SK-N-SH (cell line): ENCODE measurements around the gene ALKBH8. TPM values are rescaled to one million over a fixed set of nuclear protein-coding genes. Genes with fewer than 3 reads are reported as not detected.

Experiments used
- CTCF ChIA-PET: fragments of 300-600, 350-600 bp; formaldehyde crosslinking; extraction: SDS; loops from one replicate; lab custom pipeline; 2021; lab: Yijun Ruan, JAX
- POLR2A ChIA-PET: fragments of 350-600 bp; sonication (Branson Sonifier 250); formaldehyde crosslinking; extraction: SDS; loops from one replicate; lab custom pipeline; 2020; ENCODE audit warnings: antibody characterized with exemption, inconsistent platforms; lab: Yijun Ruan, JAX
- DNase-seq: peaks from one replicate; pipeline ENCODE4 v3.0.0; 2012
- H2AFZ ChIP-seq: fragments of 200-600 bp; sonication (generic); 2 replicates; pipeline ENCODE4 v1.8.1; 2016; ENCODE audit warnings: antibody characterized with exemption, mild to moderate bottlenecking, low read depth
- H3F3A ChIP-seq: fragments of 200-600 bp; sonication (generic); replicated peaks from 2 replicates; pipeline ENCODE3; 2016; ENCODE audit warnings: antibody characterized with exemption, mild to moderate bottlenecking; ENCODE audit not compliant: insufficient read depth
- H3K27ac ChIP-seq, 2 experiments: fragments of 200-500 bp in 1 of 2; fragments of 200-600 bp in 1 of 2; sonication (Bioruptor generic) in 1 of 2; sonication (generic), shearing (Covaris generic) in 1 of 2; 2 replicates each; pipeline versions ENCODE4 v1.5.1 to v1.6.1; 2014 to 2016; ENCODE audit warnings: low read depth in 2 of 2, inconsistent platforms in 1 of 2, low read length in 1 of 2, mild to moderate bottlenecking in 1 of 2, mixed read lengths in 1 of 2
- H3K27me3 ChIP-seq: fragments of 200-600 bp; sonication (generic), shearing (Covaris generic); 2 replicates; pipeline ENCODE4 v1.6.1; 2016; ENCODE audit warnings: mixed run types; ENCODE audit not compliant: insufficient read depth
- H3K36me3 ChIP-seq, 2 experiments: fragments of 200-500 bp in 1 of 2; fragments of 200-600 bp in 1 of 2; sonication (Bioruptor generic) in 1 of 2; sonication (generic) in 1 of 2; replicated peaks in 1 of 2; 2 replicates each; pipeline versions ENCODE3 to v1.5.1; 2014 to 2016; ENCODE audit warnings: low read length in 1 of 2, mild to moderate bottlenecking in 1 of 2; ENCODE audit not compliant: insufficient read depth in 2 of 2, control insufficient read depth in 1 of 2
- H3K4me1 ChIP-seq, 2 experiments: fragments of 200-500 bp in 1 of 2; fragments of 200-600 bp in 1 of 2; sonication (Bioruptor generic) in 1 of 2; sonication (generic), shearing (Covaris generic) in 1 of 2; 2 replicates each; pipeline versions ENCODE4 v1.5.1 to v1.6.1; 2014 to 2016; ENCODE audit warnings: low read depth in 1 of 2, low read length in 1 of 2, mixed run types in 1 of 2; ENCODE audit not compliant: insufficient read depth in 2 of 2, control insufficient read depth in 1 of 2
- H3K4me2 ChIP-seq: fragments of 200-600 bp; sonication (generic), shearing (Covaris generic); 2 replicates; pipeline ENCODE4 v1.6.1; 2017; ENCODE audit warnings: mixed run types
- H3K4me3 ChIP-seq, 2 experiments: fragments of 200-500 bp in 1 of 2; fragments of 200-600 bp in 1 of 2; sonication (Bioruptor generic) in 1 of 2; sonication (generic), shearing (Covaris generic) in 1 of 2; 2 replicates each; pipeline versions ENCODE4 v1.5.1 to v1.8.1; 2014 to 2016; ENCODE audit warnings: low read depth in 2 of 2, inconsistent platforms in 1 of 2, low read length in 1 of 2, mild to moderate bottlenecking in 1 of 2, mixed read lengths in 1 of 2, moderate library complexity in 1 of 2
- H3K79me2 ChIP-seq: fragments of 200-600 bp; sonication (generic); 2 replicates; pipeline ENCODE4 v1.8.1; 2017; ENCODE audit warnings: mild to moderate bottlenecking; ENCODE audit not compliant: insufficient read depth
- H3K9ac ChIP-seq: fragments of 200-600 bp; sonication (generic); 2 replicates; pipeline ENCODE4 v1.6.1; 2017; ENCODE audit warnings: mixed run types
- H3K9me2 ChIP-seq: fragments of 200-600 bp; sonication (generic); 2 replicates; pipeline ENCODE4 v1.6.1; 2017; ENCODE audit warnings: mixed run types
- H3K9me3 ChIP-seq: fragments of 200-600 bp; sonication (generic); 2 replicates; pipeline ENCODE4 v1.6.1; 2017; ENCODE audit warnings: mixed run types, mild to moderate bottlenecking, moderate library complexity
- H4K20me1 ChIP-seq: fragments of 200-600 bp; sonication (generic); 2 replicates; pipeline ENCODE4 v1.6.1; 2017; ENCODE audit warnings: mild to moderate bottlenecking, mixed run types; ENCODE audit not compliant: insufficient read depth
- ELF1 ChIP-seq: IDR thresholded peaks from 2 replicates; pipeline ENCODE4 v1.4.0; 2012
- EP300 ChIP-seq, 2 experiments: IDR thresholded peaks; 2 replicates each; pipeline versions ENCODE4 v1.4.0 to v1.6.1; 2012; ENCODE audit warnings: borderline replicate concordance in 1 of 2, low read depth in 1 of 2, low read length in 1 of 2
- FOXJ3 ChIP-seq: sonication (generic); formaldehyde crosslinking; IDR thresholded peaks from 2 replicates; pipeline ENCODE4 v1.5.1; 2020; ENCODE audit warnings: mild to moderate bottlenecking, missing genetic modification reagents
- GABPA ChIP-seq: IDR thresholded peaks from 2 replicates; pipeline ENCODE4 v1.4.0; 2012; ENCODE audit warnings: low read depth, mild to moderate bottlenecking
- GATA2 ChIP-seq: sonication (generic); formaldehyde crosslinking; IDR thresholded peaks from 2 replicates; pipeline ENCODE4 v1.5.0; 2020; ENCODE audit warnings: mild to moderate bottlenecking, missing genetic modification reagents
- JUND ChIP-seq: IDR thresholded peaks from 2 replicates; pipeline ENCODE4 v1.4.0; 2012
- MEF2A ChIP-seq: IDR thresholded peaks from 2 replicates; pipeline ENCODE4 v1.4.0; 2012; ENCODE audit warnings: low read depth, borderline replicate concordance
- MXI1 ChIP-seq: IDR thresholded peaks from 2 replicates; pipeline ENCODE4 v1.6.1; 2012; ENCODE audit warnings: mild to moderate bottlenecking, low read depth, low read length, improper control_type of control experiment
- NRF1 ChIP-seq: IDR thresholded peaks from 2 replicates; pipeline ENCODE4 v1.6.1; 2012; ENCODE audit warnings: low read depth, mild to moderate bottlenecking, low read length
- RCOR1 ChIP-seq: fragments of 150-350 bp; IDR thresholded peaks from 2 replicates; pipeline ENCODE4 v1.6.1; 2017; ENCODE audit warnings: antibody characterized with exemption, low read length
- RXRA ChIP-seq: IDR thresholded peaks from 2 replicates; pipeline ENCODE4 v1.4.0; 2012; ENCODE audit warnings: low read depth, mild to moderate bottlenecking, borderline replicate concordance
- SIN3A ChIP-seq: IDR thresholded peaks from 2 replicates; pipeline ENCODE4 v1.6.1; 2012; ENCODE audit warnings: low read depth, mild to moderate bottlenecking, low read length, moderate library complexity, borderline replicate concordance
- WGBS: methylation state at CpG from one replicate; pipeline ENCODE4 v1.1.6; 2017; ENCODE audit warnings: low lambda C conversion rate; 5-methylcytosine and 5-hydroxymethylcytosine counted together
- polyA plus RNA-seq, 3 experiments: library from polyadenylated mRNA; depleted of rRNA; stranded (reverse); fragments of >200 nt; gene quantifications; 2 replicates each; pipeline ENCODE4 v1.2.3, GENCODE V29; 2012
- TF ChIP-seq, protein P1 (sequence below): fragments of 150-350 bp; IDR thresholded peaks from 2 replicates; pipeline ENCODE4 v1.6.1; 2017; ENCODE audit warnings: antibody characterized with exemption, low read length, low read depth, borderline replicate concordance
- TF ChIP-seq, protein P2 (sequence below): IDR thresholded peaks from 2 replicates; pipeline ENCODE4 v1.4.0; 2012; ENCODE audit warnings: low read depth, borderline replicate concordance

ALKBH8 gene
- polyA plus RNA-seq, 1 of the 3 experiments (the other 2 are of a cell fraction): 2.4 TPM

GRCh38 chr11:107561688-107562087 is 3.8 kb downstream of the ALKBH8 start:
- Histone ChIP-seq H3K27ac (peak overlapping the region in 1 of 2 experiments; percentile 83; a peak in 2 of 4 replicates), H3K9ac (no peak overlapping the region), H3K79me2 (peaks cover 31% of the 10 kb centered on the region; the same call in 1 of the 2 replicates), H3K27me3 (no peaks in the 10 kb centered on the region), H3K4me2 (no peak overlapping the region), H3K4me3 (no peak overlapping the region), H4K20me1 (no peaks in the 10 kb centered on the region), H2AFZ (no peak overlapping the region), H3F3A (peaks cover 35% of the 10 kb centered on the region), H3K4me1 (peaks cover 17 to 35% of the 10 kb centered on the region in 2 experiments), H3K9me2 (no peaks in the 10 kb centered on the region)
- no peak for DNase-seq
- ChIA-PET CTCF (interaction anchor here (0.9 to 8.6 kb wide), 3 partner anchors 9 to 128 kb away, joined by 5 to 110 read pairs (median 60); no protein-coding TSS in a partner anchor), POLR2A (no interaction called here)
- no peak for TF ChIP-seq RCOR1
- TF ChIP-seq, protein P1, sequence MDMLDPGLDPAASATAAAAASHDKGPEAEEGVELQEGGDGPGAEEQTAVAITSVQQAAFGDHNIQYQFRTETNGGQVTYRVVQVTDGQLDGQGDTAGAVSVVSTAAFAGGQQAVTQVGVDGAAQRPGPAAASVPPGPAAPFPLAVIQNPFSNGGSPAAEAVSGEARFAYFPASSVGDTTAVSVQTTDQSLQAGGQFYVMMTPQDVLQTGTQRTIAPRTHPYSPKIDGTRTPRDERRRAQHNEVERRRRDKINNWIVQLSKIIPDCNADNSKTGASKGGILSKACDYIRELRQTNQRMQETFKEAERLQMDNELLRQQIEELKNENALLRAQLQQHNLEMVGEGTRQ: no peak
- TF ChIP-seq JUND: no peak
- TF ChIP-seq, all 33 proteins: peak for 0
- no peaks in the 10 kb centered on the region for H3K9me3 ChIP-seq
- peaks cover 15 to 17% of the 10 kb centered on the region in 2 experiments for H3K36me3 ChIP-seq

DNA sequence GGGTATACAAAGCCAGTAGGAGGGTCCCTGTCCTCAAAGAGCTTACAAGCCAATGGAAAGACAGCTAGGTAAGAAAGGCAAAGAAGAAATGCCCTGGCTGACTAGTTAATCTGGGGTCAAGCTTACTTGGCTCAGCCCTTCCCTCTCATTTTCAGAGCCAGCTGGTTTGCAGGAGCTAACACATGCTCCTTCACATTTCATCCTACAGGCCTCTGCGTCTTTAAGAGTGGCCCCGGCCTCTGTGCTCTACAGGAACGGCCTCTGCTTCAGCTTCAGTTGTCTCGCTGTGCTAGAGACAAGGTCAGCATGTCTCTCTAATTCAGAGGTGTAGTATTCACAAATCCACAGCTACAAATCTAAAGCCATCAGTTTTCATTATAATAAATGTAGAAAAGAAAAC is 15.2 kb downstream of the ALKBH8 start:
- H3K27ac ChIP-seq: no peak overlapping the region
- H3K27me3 ChIP-seq: no peaks in the 10 kb centered on the region
- CTCF ChIA-PET: interaction anchor here (0.8 to 9.1 kb wide), 7 partner anchors 12 to 221 kb away, joined by 3 to 110 read pairs (median 11); partner anchors contain the start of gene ALKBH8
- no peak overlapping the region for H2AFZ ChIP-seq
- no peak overlapping the region for H3K4me2 ChIP-seq
- H4K20me1 ChIP-seq: no peaks in the 10 kb centered on the region
- DNase-seq: no peak
- H3K9ac ChIP-seq: no peak overlapping the region
- H3F3A ChIP-seq: peaks cover 12% of the 10 kb centered on the region
- POLR2A ChIA-PET: no interaction called here
- no peaks in the 10 kb centered on the region; a peak in 1 of 4 replicates for H3K4me1 ChIP-seq
- H3K36me3 ChIP-seq: peaks cover 27 to 56% of the 10 kb centered on the region in 2 experiments
- H3K79me2 ChIP-seq: no peaks in the 10 kb centered on the region
- H3K4me3 ChIP-seq: no peak overlapping the region
- no peaks in the 10 kb centered on the region for H3K9me3 ChIP-seq
- WGBS: 100% methylated on average over 4 of the region's 4 CpGs
- H3K9me2 ChIP-seq: no peaks in the 10 kb centered on the region
- TF ChIP-seq, protein P2, sequence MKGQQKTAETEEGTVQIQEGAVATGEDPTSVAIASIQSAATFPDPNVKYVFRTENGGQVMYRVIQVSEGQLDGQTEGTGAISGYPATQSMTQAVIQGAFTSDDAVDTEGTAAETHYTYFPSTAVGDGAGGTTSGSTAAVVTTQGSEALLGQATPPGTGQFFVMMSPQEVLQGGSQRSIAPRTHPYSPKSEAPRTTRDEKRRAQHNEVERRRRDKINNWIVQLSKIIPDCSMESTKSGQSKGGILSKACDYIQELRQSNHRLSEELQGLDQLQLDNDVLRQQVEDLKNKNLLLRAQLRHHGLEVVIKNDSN: no peak
- no peak for TF ChIP-seq FOXJ3
- TF ChIP-seq MXI1: no peak
- TF ChIP-seq MEF2A: no peak
- TF ChIP-seq GATA2 (CRISPR knock-in tag): no peak
- no peak for TF ChIP-seq JUND
- no peak for TF ChIP-seq EP300 (IDR thresholded peaks at IDR 0.05; ENCODE audit: borderline replicate concordance in 1 of 2, low read depth in 1 of 2, low read length in 1 of 2)
- TF ChIP-seq GABPA: no peak
- TF ChIP-seq, protein P1: no peak
- TF ChIP-seq SIN3A: no peak
- TF ChIP-seq NRF1: no peak
- no peak for TF ChIP-seq RXRA
- TF ChIP-seq ELF1: no peak
- TF ChIP-seq, all 33 proteins: peak for 0
